ENCODE data around the gene TEC.
A peak's percentile ranks its signal among the peaks of the same experiment; 100 is the strongest.

TEC gene

DNA sequence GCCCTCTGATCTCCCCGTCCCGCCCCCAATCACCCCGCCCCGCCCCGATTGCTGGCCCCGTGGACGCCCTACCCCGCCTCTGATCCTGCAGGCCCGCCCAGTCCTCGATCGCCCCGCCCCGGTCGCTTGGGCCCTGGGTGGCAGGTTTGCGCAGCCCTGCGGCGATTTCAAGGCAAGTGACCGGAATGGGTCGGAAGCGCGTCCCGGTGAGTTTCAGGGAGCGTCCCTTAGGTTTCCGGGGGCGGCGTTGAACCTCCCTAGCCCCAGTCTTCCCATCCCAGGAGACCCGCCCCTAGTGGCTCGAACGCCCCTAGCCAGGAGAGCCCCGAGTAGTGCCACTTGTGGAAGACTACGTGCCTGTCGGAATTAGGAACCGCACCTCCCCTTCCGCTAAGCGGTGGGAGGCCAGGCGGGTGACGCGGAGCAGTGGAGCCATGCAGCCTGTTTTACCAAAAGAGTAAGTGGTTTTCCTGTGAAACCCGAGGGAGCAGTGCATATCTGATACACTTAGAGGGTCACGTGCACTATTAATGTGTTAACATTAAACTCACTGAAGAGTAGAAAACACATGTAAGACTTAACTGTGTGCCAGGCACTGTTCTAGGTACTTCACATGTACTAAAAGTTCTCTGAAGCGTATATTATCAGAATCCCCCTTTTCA is 354 bp upstream of the TEC start:
- no peaks in the 10 kb centered on the region for H3K4me1 ChIP-seq (ENCODE audit: control insufficient read depth, insufficient read depth, low read length)
- H3K9ac ChIP-seq (ENCODE audit: low read length): peak overlapping the region; percentile 48
- peaks cover 11% of the 10 kb centered on the region for H3K9me3 ChIP-seq (ENCODE audit: control insufficient read depth, insufficient read depth, low read depth, low read length)
- H3K27ac ChIP-seq (ENCODE audit: low read depth, low read length): no peak overlapping the region
- peak overlapping the region; percentile 85 for H3K4me3 ChIP-seq (ENCODE audit: low read depth, low read length)
- no peaks in the 10 kb centered on the region for H3K27me3 ChIP-seq (ENCODE audit: control insufficient read depth, insufficient read depth, low read length)
- no peaks in the 10 kb centered on the region for H3K36me3 ChIP-seq (ENCODE audit: control insufficient read depth, insufficient read depth, low read length)

DNA sequence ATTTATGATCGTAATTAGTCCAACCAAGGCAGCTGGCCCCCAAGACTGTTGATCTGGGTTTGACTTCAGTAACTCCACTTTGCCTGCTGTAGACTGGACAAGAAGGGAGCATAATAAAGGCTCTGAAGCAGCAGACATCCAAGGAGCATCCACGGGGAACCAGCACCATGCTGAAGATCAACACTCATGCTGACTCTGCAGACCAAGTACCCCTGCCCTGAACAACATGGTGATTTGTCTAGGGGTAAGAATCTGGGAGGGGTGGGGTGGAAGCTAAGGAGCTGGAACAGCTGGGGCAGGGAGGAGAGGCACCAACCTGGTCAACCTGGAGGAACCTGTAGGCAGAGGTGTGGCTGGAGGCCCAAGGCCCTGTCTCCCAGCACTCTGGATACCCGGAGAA is 2.1 kb downstream of the TEC start:
- no peak overlapping the region for H3K4me3 ChIP-seq (ENCODE audit: low read depth, low read length)
- no peaks in the 10 kb centered on the region for H3K36me3 ChIP-seq (ENCODE audit: control insufficient read depth, insufficient read depth, low read length)
- no peak overlapping the region for H3K9ac ChIP-seq (ENCODE audit: low read length)
- H3K9me3 ChIP-seq (ENCODE audit: control insufficient read depth, insufficient read depth, low read depth, low read length): peaks cover 11% of the 10 kb centered on the region
- no peaks in the 10 kb centered on the region for H3K4me1 ChIP-seq (ENCODE audit: control insufficient read depth, insufficient read depth, low read length)
- H3K27me3 ChIP-seq (ENCODE audit: control insufficient read depth, insufficient read depth, low read length): no peaks in the 10 kb centered on the region
- H3K27ac ChIP-seq (ENCODE audit: low read depth, low read length): no peak overlapping the region

DNA sequence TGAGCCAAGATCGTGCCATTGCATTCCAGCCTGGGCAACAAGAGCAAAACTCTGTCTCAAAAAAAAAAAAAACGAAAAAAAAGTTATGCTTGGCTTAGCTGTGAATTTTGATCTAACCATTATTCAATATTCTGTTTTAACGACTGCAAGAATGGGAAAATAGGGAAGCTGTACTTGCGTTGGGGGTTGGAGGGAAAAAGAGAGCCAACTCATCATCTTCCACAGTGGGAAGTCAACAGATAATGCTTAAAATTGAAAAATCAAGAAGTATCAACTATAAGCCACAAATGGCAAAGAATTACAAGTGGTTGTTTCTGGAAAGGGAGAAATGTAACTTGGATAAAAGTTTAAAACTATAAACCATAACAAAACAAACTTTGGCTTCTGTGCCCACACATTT is 2.9 kb downstream of the TEC start:
- H3K27ac ChIP-seq (ENCODE audit: low read depth, low read length): no peak overlapping the region
- peaks cover 9% of the 10 kb centered on the region for H3K9me3 ChIP-seq (ENCODE audit: control insufficient read depth, insufficient read depth, low read depth, low read length)
- no peak overlapping the region for H3K9ac ChIP-seq (ENCODE audit: low read length)
- H3K4me3 ChIP-seq (ENCODE audit: low read depth, low read length): no peak overlapping the region
- H3K36me3 ChIP-seq (ENCODE audit: control insufficient read depth, insufficient read depth, low read length): no peaks in the 10 kb centered on the region
- H3K4me1 ChIP-seq (ENCODE audit: control insufficient read depth, insufficient read depth, low read length): no peaks in the 10 kb centered on the region
- H3K27me3 ChIP-seq (ENCODE audit: control insufficient read depth, insufficient read depth, low read length): no peaks in the 10 kb centered on the region

DNA sequence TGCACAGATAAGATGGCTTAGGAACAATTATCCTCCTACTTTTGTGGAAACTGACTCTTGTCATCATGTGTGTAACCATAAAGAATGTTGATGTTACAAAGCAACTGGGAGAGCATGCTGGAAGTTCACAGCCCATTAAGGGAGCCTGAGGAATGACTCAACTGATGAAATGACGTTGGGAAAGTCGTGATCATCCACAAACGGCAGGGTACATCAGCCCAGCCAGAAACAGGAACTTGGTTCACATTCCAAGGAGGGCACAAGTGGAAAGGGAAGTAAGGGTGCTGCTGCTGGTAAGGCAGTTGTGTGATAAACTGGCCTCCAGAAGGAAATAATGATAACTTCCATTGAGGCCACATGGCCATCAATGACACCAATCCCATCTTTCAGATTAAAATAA is 6.7 kb downstream of the TEC start:
- Histone ChIP-seq H3K4me1 (ENCODE audit: control insufficient read depth, insufficient read depth, low read length) (no peaks in the 10 kb centered on the region), H3K36me3 (ENCODE audit: control insufficient read depth, insufficient read depth, low read length) (no peaks in the 10 kb centered on the region), H3K4me3 (ENCODE audit: low read depth, low read length) (no peak overlapping the region), H3K27ac (ENCODE audit: low read depth, low read length) (no peak overlapping the region), H3K9me3 (ENCODE audit: control insufficient read depth, insufficient read depth, low read depth, low read length) (no peaks in the 10 kb centered on the region), H3K27me3 (ENCODE audit: control insufficient read depth, insufficient read depth, low read length) (no peaks in the 10 kb centered on the region), H3K9ac (ENCODE audit: low read length) (no peak overlapping the region)

DNA sequence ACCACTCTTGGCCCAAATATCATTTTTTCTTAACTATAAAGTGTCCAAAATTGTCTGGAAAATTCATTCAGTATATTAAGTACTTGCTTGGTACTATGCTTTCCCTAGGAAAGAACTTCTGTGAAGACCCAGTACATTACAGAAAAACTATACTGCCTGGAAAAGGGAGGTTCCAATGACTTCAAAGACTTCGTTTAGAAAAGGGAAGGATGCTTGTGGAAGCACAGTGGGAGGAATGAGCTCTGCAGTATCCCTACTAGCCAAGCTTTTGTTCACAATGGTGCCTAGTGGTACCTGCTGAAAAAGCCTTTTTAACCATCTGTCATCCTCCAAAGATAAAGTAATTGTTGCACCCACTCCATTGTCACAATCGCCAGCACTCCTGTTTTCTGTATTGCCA is 7.2 kb downstream of the TEC start:
- Histone ChIP-seq H3K27me3 (ENCODE audit: control insufficient read depth, insufficient read depth, low read length) (no peaks in the 10 kb centered on the region), H3K27ac (ENCODE audit: low read depth, low read length) (no peak overlapping the region), H3K9ac (ENCODE audit: low read length) (no peak overlapping the region), H3K4me1 (ENCODE audit: control insufficient read depth, insufficient read depth, low read length) (no peaks in the 10 kb centered on the region), H3K4me3 (ENCODE audit: low read depth, low read length) (no peak overlapping the region), H3K9me3 (ENCODE audit: control insufficient read depth, insufficient read depth, low read depth, low read length) (no peaks in the 10 kb centered on the region), H3K36me3 (ENCODE audit: control insufficient read depth, insufficient read depth, low read length) (no peaks in the 10 kb centered on the region)

DNA sequence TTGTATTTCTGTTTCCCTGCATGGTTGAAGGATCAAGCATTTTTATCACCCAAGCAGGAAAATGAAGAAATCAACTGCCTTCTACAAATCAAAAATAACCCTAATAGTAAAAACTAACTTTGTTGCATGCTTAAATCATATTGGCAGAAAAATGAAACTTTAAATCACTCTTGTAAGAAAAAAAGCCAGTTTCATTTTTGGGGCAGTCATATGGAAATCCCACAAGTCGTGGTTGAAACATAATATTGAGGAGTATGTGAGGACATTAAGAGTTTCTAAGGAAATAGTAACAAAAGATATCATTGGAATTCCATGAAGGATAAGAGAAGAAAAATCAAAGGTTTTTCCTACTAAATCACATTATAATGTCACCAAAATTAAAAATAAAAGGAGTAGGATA is 8.4 kb downstream of the TEC start:
- no peak overlapping the region for H3K27ac ChIP-seq (ENCODE audit: low read depth, low read length)

DNA sequence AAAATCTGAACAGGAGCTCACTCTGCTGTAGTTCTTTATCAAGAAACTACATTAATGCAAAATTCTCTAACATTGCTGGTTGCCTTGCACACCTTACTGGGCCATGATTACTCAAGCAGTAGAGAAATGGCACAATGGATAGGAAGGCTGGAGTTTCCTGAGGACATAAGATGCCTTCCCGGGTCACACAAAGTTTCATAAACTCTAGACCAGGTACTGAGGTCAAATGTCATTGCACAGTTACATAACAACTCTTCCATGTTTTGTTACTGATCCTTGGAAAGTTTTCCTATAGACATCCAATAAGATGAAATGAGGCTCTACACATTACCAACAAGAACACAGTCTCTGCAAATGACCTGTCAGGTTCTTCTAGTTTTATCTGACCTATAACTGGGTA is 9.9 kb downstream of the TEC start:
- Histone ChIP-seq H3K9ac (ENCODE audit: low read length) (no peak overlapping the region), H3K27ac (ENCODE audit: low read depth, low read length) (no peak overlapping the region), H3K9me3 (ENCODE audit: control insufficient read depth, insufficient read depth, low read depth, low read length) (no peaks in the 10 kb centered on the region), H3K27me3 (ENCODE audit: control insufficient read depth, insufficient read depth, low read length) (no peaks in the 10 kb centered on the region), H3K4me1 (ENCODE audit: control insufficient read depth, insufficient read depth, low read length) (no peaks in the 10 kb centered on the region), H3K4me3 (ENCODE audit: low read depth, low read length) (no peak overlapping the region), H3K36me3 (ENCODE audit: control insufficient read depth, insufficient read depth, low read length) (no peaks in the 10 kb centered on the region)

More for the DNA sequence above, 8.4 kb downstream of the TEC start:
- H3K36me3 ChIP-seq (ENCODE audit: control insufficient read depth, insufficient read depth, low read length): no peaks in the 10 kb centered on the region
- H3K9me3 ChIP-seq (ENCODE audit: control insufficient read depth, insufficient read depth, low read depth, low read length): no peaks in the 10 kb centered on the region
- H3K27me3 ChIP-seq (ENCODE audit: control insufficient read depth, insufficient read depth, low read length): no peaks in the 10 kb centered on the region
- H3K9ac ChIP-seq (ENCODE audit: low read length): no peak overlapping the region
- H3K4me1 ChIP-seq (ENCODE audit: control insufficient read depth, insufficient read depth, low read length): no peaks in the 10 kb centered on the region
- no peak overlapping the region for H3K4me3 ChIP-seq (ENCODE audit: low read depth, low read length)

DNA sequence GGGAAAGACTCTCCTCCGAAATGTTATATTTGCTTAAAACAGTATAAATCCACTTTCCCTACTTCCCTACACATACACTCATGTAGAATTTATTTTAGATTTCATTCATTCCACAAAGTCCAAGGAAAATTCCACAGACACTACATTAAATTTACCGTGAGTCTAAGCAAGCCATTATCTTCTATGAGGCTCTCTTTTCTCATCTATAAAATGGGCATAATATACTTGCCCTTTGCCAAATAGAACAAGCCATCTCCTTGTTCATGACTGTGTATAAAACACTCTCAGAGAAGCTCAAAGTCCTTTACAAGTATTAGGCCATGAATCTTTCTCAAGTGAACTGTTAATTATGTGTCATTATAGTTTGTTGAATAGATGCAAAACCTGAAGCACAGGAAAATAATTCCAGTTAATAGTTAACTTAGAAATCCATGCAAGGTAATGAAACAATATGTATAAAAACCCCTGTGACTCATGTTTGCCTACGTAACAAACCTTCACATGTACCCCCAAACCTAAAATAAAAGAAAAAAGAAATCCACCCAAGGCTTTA is 10.7 kb downstream of the TEC start:
- H3K9ac ChIP-seq (ENCODE audit: low read length): no peak overlapping the region
- H3K4me3 ChIP-seq (ENCODE audit: low read depth, low read length): no peak overlapping the region
- no peak overlapping the region for H3K27ac ChIP-seq (ENCODE audit: low read depth, low read length)
- H3K4me1 ChIP-seq (ENCODE audit: control insufficient read depth, insufficient read depth, low read length): no peaks in the 10 kb centered on the region
- H3K9me3 ChIP-seq (ENCODE audit: control insufficient read depth, insufficient read depth, low read depth, low read length): no peaks in the 10 kb centered on the region
- H3K36me3 ChIP-seq (ENCODE audit: control insufficient read depth, insufficient read depth, low read length): no peaks in the 10 kb centered on the region
- no peaks in the 10 kb centered on the region for H3K27me3 ChIP-seq (ENCODE audit: control insufficient read depth, insufficient read depth, low read length)

DNA sequence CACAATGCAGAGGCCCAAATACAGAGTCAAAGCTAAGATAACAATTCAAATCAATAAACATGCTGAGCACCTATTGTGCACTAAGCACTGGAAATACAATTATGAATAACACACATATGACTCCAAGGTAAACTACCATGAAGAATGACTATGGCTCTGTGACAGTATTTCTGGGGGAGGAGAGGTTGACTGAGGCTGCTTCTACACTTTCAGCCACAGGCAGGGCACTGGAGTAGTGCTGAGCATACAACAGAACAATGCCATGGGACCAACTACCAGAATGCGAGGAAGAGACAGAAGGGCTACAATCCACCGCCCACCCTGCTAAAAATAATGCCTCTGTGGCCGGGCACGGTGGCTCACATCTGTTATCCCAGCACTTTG is 13.7 kb downstream of the TEC start:
- Histone ChIP-seq H3K27me3 (ENCODE audit: control insufficient read depth, insufficient read depth, low read length) (no peaks in the 10 kb centered on the region), H3K27ac (ENCODE audit: low read depth, low read length) (no peak overlapping the region), H3K4me1 (ENCODE audit: control insufficient read depth, insufficient read depth, low read length) (no peaks in the 10 kb centered on the region), H3K9me3 (ENCODE audit: control insufficient read depth, insufficient read depth, low read depth, low read length) (no peaks in the 10 kb centered on the region), H3K36me3 (ENCODE audit: control insufficient read depth, insufficient read depth, low read length) (no peaks in the 10 kb centered on the region), H3K4me3 (ENCODE audit: low read depth, low read length) (no peak overlapping the region), H3K9ac (ENCODE audit: low read length) (no peak overlapping the region)

DNA sequence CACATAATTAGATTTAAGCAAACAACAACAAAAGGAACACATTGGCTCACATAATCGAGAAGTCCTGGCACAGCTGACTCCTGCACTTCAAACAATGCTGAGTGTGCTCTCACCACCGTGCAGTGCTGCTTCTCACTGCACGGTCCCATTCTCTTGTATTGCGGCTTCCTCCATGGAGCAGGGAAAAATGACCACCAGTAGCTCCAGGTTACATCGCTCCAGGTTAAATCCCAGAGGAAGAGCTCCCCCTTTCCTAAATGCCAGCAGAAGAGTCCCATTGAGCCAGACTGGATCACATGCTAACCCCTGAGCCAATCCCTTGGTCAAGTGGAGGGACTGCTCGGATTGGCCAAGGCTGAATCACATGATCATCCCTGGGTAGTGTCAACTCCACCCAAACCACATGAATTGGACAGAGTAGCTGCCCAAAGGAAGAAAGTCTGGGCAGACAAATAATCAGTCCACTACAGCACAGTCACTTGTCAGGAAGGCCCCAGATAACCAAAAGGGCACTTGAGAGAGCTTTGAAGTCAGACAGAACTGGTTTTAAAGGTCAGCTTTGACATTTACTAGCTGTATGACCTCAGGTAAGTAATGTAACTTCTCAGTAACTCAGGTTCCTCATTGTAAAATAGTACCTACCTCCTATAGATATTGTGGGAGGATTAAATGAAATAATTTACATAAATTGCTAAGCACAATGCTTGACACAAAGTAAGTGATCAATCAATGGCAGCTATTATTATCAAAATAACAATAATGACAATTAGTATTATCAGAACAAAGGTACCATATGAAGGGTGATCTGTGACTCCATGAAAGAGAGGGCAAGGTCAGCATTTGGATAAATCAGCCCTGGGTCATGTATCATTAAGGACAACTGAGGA is 14.3 kb downstream of the TEC start:
- Histone ChIP-seq H3K27me3 (ENCODE audit: control insufficient read depth, insufficient read depth, low read length) (no peaks in the 10 kb centered on the region), H3K9me3 (ENCODE audit: control insufficient read depth, insufficient read depth, low read depth, low read length) (no peaks in the 10 kb centered on the region), H3K4me3 (ENCODE audit: low read depth, low read length) (no peak overlapping the region), H3K4me1 (ENCODE audit: control insufficient read depth, insufficient read depth, low read length) (no peaks in the 10 kb centered on the region), H3K36me3 (ENCODE audit: control insufficient read depth, insufficient read depth, low read length) (no peaks in the 10 kb centered on the region), H3K9ac (ENCODE audit: low read length) (no peak overlapping the region), H3K27ac (ENCODE audit: low read depth, low read length) (no peak overlapping the region)

DNA sequence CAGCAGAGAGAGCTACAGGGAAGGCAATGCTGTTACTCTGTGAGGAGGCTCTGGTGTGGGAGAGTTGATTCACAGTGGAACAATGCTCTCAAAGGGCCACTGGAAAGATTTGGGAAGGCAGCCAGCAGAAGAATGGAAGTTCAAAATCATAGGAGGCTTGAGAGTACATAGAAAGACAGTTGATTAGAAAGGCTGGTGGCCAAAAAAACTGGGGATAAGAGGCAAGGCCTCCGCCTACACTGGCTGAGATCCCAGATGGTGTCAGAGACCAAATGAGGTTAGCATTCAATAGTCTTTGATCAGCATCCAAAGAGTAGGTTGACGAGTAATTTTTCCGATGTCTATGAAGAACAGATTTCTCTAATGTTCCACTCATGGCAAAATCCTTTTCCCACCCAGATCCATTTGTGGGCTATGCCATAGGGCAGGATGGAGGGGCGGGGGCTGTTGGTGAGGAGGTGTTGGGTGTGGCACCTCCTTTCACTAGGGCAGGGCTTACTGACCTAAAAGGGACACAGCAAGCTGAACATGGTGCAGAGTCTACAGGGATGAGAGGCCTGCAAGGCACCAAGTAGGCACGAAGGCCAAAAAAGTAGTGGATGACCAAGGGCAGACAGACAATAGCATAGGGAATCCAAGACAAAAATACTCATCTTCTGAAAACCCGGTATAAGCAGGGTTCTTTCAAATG is 15.1 kb downstream of the TEC start:
- Histone ChIP-seq H3K27ac (ENCODE audit: low read depth, low read length) (no peak overlapping the region), H3K4me3 (ENCODE audit: low read depth, low read length) (no peak overlapping the region), H3K4me1 (ENCODE audit: control insufficient read depth, insufficient read depth, low read length) (no peaks in the 10 kb centered on the region), H3K27me3 (ENCODE audit: control insufficient read depth, insufficient read depth, low read length) (no peaks in the 10 kb centered on the region), H3K36me3 (ENCODE audit: control insufficient read depth, insufficient read depth, low read length) (no peaks in the 10 kb centered on the region), H3K9ac (ENCODE audit: low read length) (no peak overlapping the region), H3K9me3 (ENCODE audit: control insufficient read depth, insufficient read depth, low read depth, low read length) (no peaks in the 10 kb centered on the region)

All from HUES6 (cell line).